ENCODE results near the gene CSMD2.

CSMD2 gene

GRCh38 chr1:33572387-33572786 is 592.6 kb downstream of the CSMD2 start:
- CTCF ChIA-PET: no interaction called here
- no peak for DNase-seq (ENCODE audit: extremely low spot score)
- TF ChIP-seq ARNT (IDR thresholded peaks at IDR 0.05): no peak
- TF ChIP-seq PKNOX1 (IDR thresholded peaks at IDR 0.05): no peak
- TF ChIP-seq FOXA1 (IDR thresholded peaks at IDR 0.05): no peak
- no peak for TF ChIP-seq FOXM1 (IDR thresholded peaks at IDR 0.05; ENCODE audit: borderline replicate concordance)
- TF ChIP-seq L3MBTL2 (conservative IDR thresholded peaks at IDR 0.05): no peak
- no peak for TF ChIP-seq NFRKB (IDR thresholded peaks at IDR 0.05)
- POLR2A ChIA-PET: no interaction called here

- TF ChIP-seq LEF1 (IDR thresholded peaks at IDR 0.05; ENCODE audit: borderline replicate concordance) (no peak), FOXA1 (IDR thresholded peaks at IDR 0.05) (no peak), FOXM1 (IDR thresholded peaks at IDR 0.05; ENCODE audit: borderline replicate concordance) (no peak), SUZ12 (IDR thresholded peaks at IDR 0.05) (no peak)
- ChIA-PET CTCF (no interaction called here), POLR2A (no interaction called here)
- DNase-seq (ENCODE audit: extremely low spot score): no peak
These were observed 595.7 kb downstream of the CSMD2 start for GRCh38 chr1:33569331-33569730.

- CTCF ChIA-PET: no interaction called here
- no peak for DNase-seq (ENCODE audit: extremely low spot score)
- POLR2A ChIA-PET: no interaction called here
- TF ChIP-seq ELF4 (IDR thresholded peaks at IDR 0.05) (no peak), BHLHE40 (IDR thresholded peaks at IDR 0.05; ENCODE audit: borderline replicate concordance) (no peak), FOXK2 (IDR thresholded peaks at IDR 0.05) (no peak), SUZ12 (IDR thresholded peaks at IDR 0.05) (no peak), HDGF (IDR thresholded peaks at IDR 0.05; ENCODE audit: borderline replicate concordance) (no peak), ZNF384 (IDR thresholded peaks at IDR 0.05) (no peak), CTBP1 (IDR thresholded peaks at IDR 0.05; ENCODE audit: borderline replicate concordance) (no peak), LEF1 (IDR thresholded peaks at IDR 0.05; ENCODE audit: borderline replicate concordance) (no peak), TARDBP (IDR thresholded peaks at IDR 0.05) (no peak), FOXA1 (IDR thresholded peaks at IDR 0.05) (no peak), L3MBTL2 (conservative IDR thresholded peaks at IDR 0.05) (no peak), NFRKB (IDR thresholded peaks at IDR 0.05) (no peak), FOXM1 (IDR thresholded peaks at IDR 0.05; ENCODE audit: borderline replicate concordance) (no peak), ARNT (IDR thresholded peaks at IDR 0.05) (no peak), PKNOX1 (IDR thresholded peaks at IDR 0.05) (no peak), SP1 (IDR thresholded peaks at IDR 0.05) (no peak)
These were observed 601.3 kb downstream of the CSMD2 start for GRCh38 chr1:33563699-33564098.

- CTCF ChIA-PET: no interaction called here
- no peak for DNase-seq (ENCODE audit: extremely low spot score)
- POLR2A ChIA-PET: no interaction called here
- TF ChIP-seq CTBP1 (IDR thresholded peaks at IDR 0.05; ENCODE audit: borderline replicate concordance): no peak
- TF ChIP-seq L3MBTL2 (conservative IDR thresholded peaks at IDR 0.05): no peak
- no peak for TF ChIP-seq NFRKB (IDR thresholded peaks at IDR 0.05)
- no peak for TF ChIP-seq SP1 (IDR thresholded peaks at IDR 0.05)
- TF ChIP-seq PKNOX1 (IDR thresholded peaks at IDR 0.05): no peak
- no peak for TF ChIP-seq ELF4 (IDR thresholded peaks at IDR 0.05)
These were observed 602.5 kb downstream of the CSMD2 start for GRCh38 chr1:33562563-33562962.

GRCh38 chr1:33561576-33561975 is 603.5 kb downstream of the CSMD2 start:
- CTCF ChIA-PET: no interaction called here
- TF ChIP-seq L3MBTL2 (conservative IDR thresholded peaks at IDR 0.05) (no peak), BHLHE40 (IDR thresholded peaks at IDR 0.05; ENCODE audit: borderline replicate concordance) (no peak), FOXA1 (IDR thresholded peaks at IDR 0.05) (no peak)
- no peak for DNase-seq (ENCODE audit: extremely low spot score)

GRCh38 chr1:33560680-33561079 is 604.4 kb downstream of the CSMD2 start:
- TF ChIP-seq FOXM1 (IDR thresholded peaks at IDR 0.05; ENCODE audit: borderline replicate concordance) (no peak), HDGF (IDR thresholded peaks at IDR 0.05; ENCODE audit: borderline replicate concordance) (no peak), FOXA1 (IDR thresholded peaks at IDR 0.05) (no peak), PKNOX1 (IDR thresholded peaks at IDR 0.05) (no peak), ZNF384 (IDR thresholded peaks at IDR 0.05) (no peak), ELF4 (IDR thresholded peaks at IDR 0.05) (no peak), SUZ12 (IDR thresholded peaks at IDR 0.05) (no peak), NFRKB (IDR thresholded peaks at IDR 0.05) (no peak), CTBP1 (IDR thresholded peaks at IDR 0.05; ENCODE audit: borderline replicate concordance) (no peak), LEF1 (IDR thresholded peaks at IDR 0.05; ENCODE audit: borderline replicate concordance) (no peak), TARDBP (IDR thresholded peaks at IDR 0.05) (no peak), BHLHE40 (IDR thresholded peaks at IDR 0.05; ENCODE audit: borderline replicate concordance) (no peak), L3MBTL2 (conservative IDR thresholded peaks at IDR 0.05) (no peak), SP1 (IDR thresholded peaks at IDR 0.05) (no peak), FOXK2 (IDR thresholded peaks at IDR 0.05) (no peak), ARNT (IDR thresholded peaks at IDR 0.05) (no peak)
- ChIA-PET CTCF (no interaction called here), POLR2A (no interaction called here)
- no peak for DNase-seq (ENCODE audit: extremely low spot score)

More at GRCh38 chr1:33561576-33561975, 603.5 kb downstream of the CSMD2 start:
- POLR2A ChIA-PET: interaction anchor here (0.6 kb wide), 1 partner anchor 9 kb away, joined by 3 read pairs; no protein-coding TSS in a partner anchor

Data from HEK293T (cell line).